ENCODE data around the gene ART4. TPM values are rescaled to one million over a fixed set of nuclear protein-coding genes. Genes with fewer than 3 reads are reported as not detected.

ART4 gene
- total RNA-seq, 1 donor from 2014 or later: 3.5 TPM

DNA sequence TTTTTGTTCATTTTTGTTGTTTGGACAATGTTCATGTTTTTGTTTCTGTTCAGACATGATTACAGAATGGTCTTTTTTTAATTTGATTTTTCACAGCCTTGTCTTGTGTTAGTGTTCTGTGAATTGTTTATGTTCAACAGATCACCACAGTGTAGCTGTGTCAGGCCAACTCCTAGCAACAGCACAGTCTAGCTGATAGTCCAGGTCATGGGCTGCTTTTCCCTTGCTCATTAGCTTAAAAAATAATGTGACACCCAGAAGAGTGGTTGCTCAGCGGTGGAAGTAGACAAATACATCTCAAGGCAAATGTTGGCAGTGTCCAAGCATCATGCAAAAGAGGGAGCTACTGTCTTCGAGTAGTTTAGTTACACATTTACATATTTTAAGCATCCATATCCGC, 62.5 kb downstream of the ART4 start:
- H3K9me3 Mint-ChIP-seq (ENCODE audit: unreplicated experiment): no peaks in the 10 kb centered on the region
- no peak overlapping the region for H3K27ac Mint-ChIP-seq (ENCODE audit: unreplicated experiment)
- H3K4me3 Mint-ChIP-seq (ENCODE audit: unreplicated experiment): no peak overlapping the region
- H3K4me1 Mint-ChIP-seq (ENCODE audit: unreplicated experiment): peaks cover 25% of the 10 kb centered on the region
- no peaks in the 10 kb centered on the region for H3K27me3 Mint-ChIP-seq (ENCODE audit: unreplicated experiment)
- H3K36me3 Mint-ChIP-seq (ENCODE audit: low read depth, unreplicated experiment): no peaks in the 10 kb centered on the region
- TF ChIP-seq, protein P1, sequence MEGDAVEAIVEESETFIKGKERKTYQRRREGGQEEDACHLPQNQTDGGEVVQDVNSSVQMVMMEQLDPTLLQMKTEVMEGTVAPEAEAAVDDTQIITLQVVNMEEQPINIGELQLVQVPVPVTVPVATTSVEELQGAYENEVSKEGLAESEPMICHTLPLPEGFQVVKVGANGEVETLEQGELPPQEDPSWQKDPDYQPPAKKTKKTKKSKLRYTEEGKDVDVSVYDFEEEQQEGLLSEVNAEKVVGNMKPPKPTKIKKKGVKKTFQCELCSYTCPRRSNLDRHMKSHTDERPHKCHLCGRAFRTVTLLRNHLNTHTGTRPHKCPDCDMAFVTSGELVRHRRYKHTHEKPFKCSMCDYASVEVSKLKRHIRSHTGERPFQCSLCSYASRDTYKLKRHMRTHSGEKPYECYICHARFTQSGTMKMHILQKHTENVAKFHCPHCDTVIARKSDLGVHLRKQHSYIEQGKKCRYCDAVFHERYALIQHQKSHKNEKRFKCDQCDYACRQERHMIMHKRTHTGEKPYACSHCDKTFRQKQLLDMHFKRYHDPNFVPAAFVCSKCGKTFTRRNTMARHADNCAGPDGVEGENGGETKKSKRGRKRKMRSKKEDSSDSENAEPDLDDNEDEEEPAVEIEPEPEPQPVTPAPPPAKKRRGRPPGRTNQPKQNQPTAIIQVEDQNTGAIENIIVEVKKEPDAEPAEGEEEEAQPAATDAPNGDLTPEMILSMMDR (IDR thresholded peaks at IDR 0.05; ENCODE audit: unreplicated experiment): no peak
- no peak for DNase-seq (ENCODE audit: low spot score)

DNA sequence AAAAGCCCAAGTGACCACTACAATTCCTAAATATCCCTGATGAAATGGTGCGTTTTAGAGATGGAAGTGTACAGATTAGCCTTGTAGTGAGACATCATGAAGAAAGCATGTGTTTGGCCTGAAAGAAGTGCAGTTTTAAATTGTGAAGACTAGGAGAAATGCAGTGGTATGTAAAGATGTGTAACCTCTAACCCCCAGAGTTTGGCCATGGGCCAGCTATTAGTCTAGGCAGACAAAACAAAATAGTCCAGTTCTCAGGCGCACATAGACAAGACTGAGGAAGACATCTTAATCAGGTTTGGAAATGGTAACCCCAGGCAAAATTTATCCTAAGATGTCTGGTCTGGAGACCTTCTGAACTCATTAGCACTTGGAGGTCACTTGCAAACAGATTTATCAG, 63.5 kb downstream of the ART4 start:
- Mint-ChIP-seq H3K27ac (ENCODE audit: unreplicated experiment) (no peak overlapping the region), H3K27me3 (ENCODE audit: unreplicated experiment) (peaks cover 4% of the 10 kb centered on the region), H3K36me3 (ENCODE audit: low read depth, unreplicated experiment) (no peaks in the 10 kb centered on the region), H3K9me3 (ENCODE audit: unreplicated experiment) (no peaks in the 10 kb centered on the region), H3K4me3 (ENCODE audit: unreplicated experiment) (no peak overlapping the region), H3K4me1 (ENCODE audit: unreplicated experiment) (peaks cover 35% of the 10 kb centered on the region)
- no peak for DNase-seq (ENCODE audit: low spot score)
- TF ChIP-seq, protein P1 (IDR thresholded peaks at IDR 0.05; ENCODE audit: unreplicated experiment): no peak

DNA sequence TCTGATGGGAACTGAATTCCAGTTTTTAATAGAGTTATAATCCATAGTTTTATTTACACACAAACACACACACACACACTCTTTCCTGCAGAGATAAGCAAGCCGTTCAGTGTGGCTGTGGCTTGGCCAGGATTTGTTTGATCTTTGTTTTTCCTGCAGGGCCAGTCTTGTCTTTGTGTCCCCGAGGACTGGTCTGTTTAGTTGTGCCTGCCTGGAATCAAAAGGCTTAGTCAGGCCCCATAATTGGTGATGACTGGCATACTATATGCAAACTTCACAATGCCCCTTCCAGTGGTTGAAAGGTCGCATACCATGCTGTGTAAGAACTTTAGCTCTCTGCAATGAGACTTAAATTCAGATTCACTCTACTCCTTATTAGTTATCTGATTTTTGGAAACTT, 66.1 kb downstream of the ART4 start:
- TF ChIP-seq, protein P1 (IDR thresholded peaks at IDR 0.05; ENCODE audit: unreplicated experiment): no peak
- H3K9me3 Mint-ChIP-seq (ENCODE audit: unreplicated experiment): no peaks in the 10 kb centered on the region
- peaks cover 9% of the 10 kb centered on the region for H3K27me3 Mint-ChIP-seq (ENCODE audit: unreplicated experiment)
- no peaks in the 10 kb centered on the region for H3K36me3 Mint-ChIP-seq (ENCODE audit: low read depth, unreplicated experiment)
- H3K4me1 Mint-ChIP-seq (ENCODE audit: unreplicated experiment): peaks cover 39% of the 10 kb centered on the region
- no peak for DNase-seq (ENCODE audit: low spot score)
- H3K4me3 Mint-ChIP-seq (ENCODE audit: unreplicated experiment): no peak overlapping the region
- peak overlapping the region; percentile 32 for H3K27ac Mint-ChIP-seq (ENCODE audit: unreplicated experiment)

DNA sequence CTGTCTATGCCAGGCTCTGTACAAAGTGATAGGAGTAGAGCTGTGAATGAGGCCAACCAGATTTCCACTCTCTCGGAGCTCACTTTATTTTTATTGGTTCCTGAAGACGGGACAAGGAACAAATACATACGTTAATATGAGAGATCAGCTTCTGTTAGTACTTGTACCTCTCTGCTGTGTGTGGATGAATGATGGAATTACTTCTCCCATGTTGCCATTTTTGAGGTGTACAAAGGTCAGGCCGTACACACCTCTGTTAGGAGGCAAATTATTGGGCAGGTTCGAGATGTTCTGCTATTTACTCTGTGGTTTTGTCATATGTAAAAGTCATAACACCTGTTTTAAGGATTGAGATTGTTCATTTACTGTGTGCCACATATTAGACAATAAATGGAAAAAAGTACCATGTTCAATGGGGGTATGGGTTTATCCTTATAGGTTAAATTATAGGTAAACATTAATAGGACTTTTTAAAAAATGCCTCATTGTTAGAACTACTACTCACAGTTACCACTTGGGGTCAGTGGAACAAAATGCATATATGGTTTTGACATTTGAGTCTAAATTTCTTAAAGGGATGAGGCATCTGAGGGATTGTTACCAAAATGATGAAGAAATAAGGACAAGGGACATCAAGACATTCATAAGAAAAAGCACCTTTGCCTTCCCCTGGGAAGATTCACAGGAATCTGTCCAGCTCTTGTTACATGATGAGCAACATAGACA, 66.9 kb downstream of the ART4 start:
- peak overlapping the region; percentile 98 for H3K4me3 Mint-ChIP-seq (ENCODE audit: unreplicated experiment)
- TF ChIP-seq, protein P1 (IDR thresholded peaks at IDR 0.05; ENCODE audit: unreplicated experiment): peak; percentile 5
- DNase-seq (ENCODE audit: low spot score): no peak
- H3K27ac Mint-ChIP-seq (ENCODE audit: unreplicated experiment): no peak overlapping the region
- peaks cover 44% of the 10 kb centered on the region for H3K4me1 Mint-ChIP-seq (ENCODE audit: unreplicated experiment)
- peaks cover 9% of the 10 kb centered on the region for H3K27me3 Mint-ChIP-seq (ENCODE audit: unreplicated experiment)
- no peaks in the 10 kb centered on the region for H3K36me3 Mint-ChIP-seq (ENCODE audit: low read depth, unreplicated experiment)
- no peaks in the 10 kb centered on the region for H3K9me3 Mint-ChIP-seq (ENCODE audit: unreplicated experiment)

DNA sequence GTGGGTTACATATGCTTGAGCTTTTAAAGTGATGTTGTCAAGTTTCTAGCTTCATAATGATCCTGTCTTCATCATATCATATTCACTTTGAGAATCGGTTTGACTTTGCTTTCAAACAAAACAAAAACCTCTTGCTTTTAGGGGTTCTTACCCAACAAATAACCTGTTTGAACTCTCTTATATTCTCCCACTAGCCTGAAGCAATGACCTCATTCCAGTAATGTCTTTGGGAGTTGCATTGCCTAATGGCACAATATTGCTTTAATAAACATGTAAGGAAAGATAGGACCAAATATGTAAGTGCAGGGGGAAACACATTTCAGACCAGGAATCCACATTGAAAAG, 67.7 kb downstream of the ART4 start:
- H3K27me3 Mint-ChIP-seq (ENCODE audit: unreplicated experiment): peaks cover 15% of the 10 kb centered on the region
- no peaks in the 10 kb centered on the region for H3K36me3 Mint-ChIP-seq (ENCODE audit: low read depth, unreplicated experiment)
- H3K27ac Mint-ChIP-seq (ENCODE audit: unreplicated experiment): peak overlapping the region; percentile 97
- peaks cover 39% of the 10 kb centered on the region for H3K4me1 Mint-ChIP-seq (ENCODE audit: unreplicated experiment)
- no peaks in the 10 kb centered on the region for H3K9me3 Mint-ChIP-seq (ENCODE audit: unreplicated experiment)
- TF ChIP-seq, protein P1 (IDR thresholded peaks at IDR 0.05; ENCODE audit: unreplicated experiment): no peak
- no peak for DNase-seq (ENCODE audit: low spot score)
- peak overlapping the region; percentile 98 for H3K4me3 Mint-ChIP-seq (ENCODE audit: unreplicated experiment)
